Peyer's patch (tissue), 4 donors: Measurements from ENCODE around the gene TRMT1L. TPM values are rescaled to one million over a fixed set of nuclear protein-coding genes. Genes with fewer than 3 reads are reported as not detected.

Experiments
- DNase-seq, 3 donors: peaks; one replicate each; pipeline ENCODE4 v3.0.0-alpha.2; 2017 to 2019
- H3K27ac ChIP-seq, 4 donors: fragments of 200-600 bp; sonication (generic); one replicate each; pipeline ENCODE4 v1.5.1; 2016 to 2019
- H3K27me3 ChIP-seq, 2 donors: fragments of 200-600 bp; sonication (generic); one replicate each; pipeline ENCODE4 v1.5.1; 2019
- H3K36me3 ChIP-seq, 3 donors: fragments of 200-600 bp; sonication (generic); one replicate each; pipeline ENCODE4 v1.5.1; 2016 to 2019
- H3K4me1 ChIP-seq, 4 donors: fragments of 200-600 bp; sonication (generic); one replicate each; pipeline ENCODE4 v1.5.1; 2016 to 2019
- H3K4me3 ChIP-seq, 4 donors: fragments of 200-600 bp; sonication (generic); 1 replicate in 3 of 4; 2 replicates in 1 of 4; pipeline ENCODE4 v1.5.1; 2016 to 2019; ENCODE audit warnings: mild to moderate bottlenecking in 1 of 4
- H3K9me3 ChIP-seq, 4 donors: fragments of 200-600 bp; sonication (generic); one replicate each; pipeline ENCODE4 v1.5.1; 2016 to 2019; ENCODE audit warnings: mild to moderate bottlenecking in 1 of 4
- CTCF ChIP-seq, 6 experiments: fragments of 450-650 bp in 4 of 6; fragments of 200-600 bp in 2 of 6; sonication (generic) in 1 of 6; IDR thresholded peaks; one replicate each; pipeline ENCODE4 v1.5.1; 2017 to 2019; ENCODE audit warnings: antibody characterized with exemption in 6 of 6, mild to moderate bottlenecking in 3 of 6, moderate library complexity in 1 of 6
- POLR2A ChIP-seq, 2 donors: fragments of 450-650 bp; IDR thresholded peaks; one replicate each; pipeline ENCODE4 v1.5.1; 2017; ENCODE audit warnings: antibody characterized with exemption in 2 of 2, mild to moderate bottlenecking in 2 of 2, moderate library complexity in 2 of 2
- total RNA-seq, 4 donors: library from RNA; depleted of rRNA; stranded (reverse); fragments of >200 nt; gene quantifications; one replicate each; pipeline ENCODE4 v1.1.0, GENCODE V29; 2016

TRMT1L gene
- total RNA-seq, 4 donors from 2014 or later = 8.4 to 14.9 (median 13.7) TPM

GRCh38 chr1:185155600-185156287 is 1.0 kb downstream of the TRMT1L start:
- no peaks in the 10 kb centered on the region for H3K27me3 ChIP-seq
- H3K36me3 ChIP-seq = peaks cover 0 to 1% (median 0%) of the 10 kb centered on the region in 3 donors
- peak overlapping the region; percentile 76 to 96 (median 80) for H3K4me3 ChIP-seq
- no peaks in the 10 kb centered on the region for H3K9me3 ChIP-seq
- peak overlapping the region; percentile 96 to 100 (median 98) for H3K27ac ChIP-seq
- H3K4me1 ChIP-seq = peaks cover 0 to 26% (median 8%) of the 10 kb centered on the region in 4 donors
- DNase-seq = no peak
- TF ChIP-seq CTCF (IDR thresholded peaks at IDR 0.05) (no peak), POLR2A (IDR thresholded peaks at IDR 0.05) (no peak)

GRCh38 chr1:185154912-185155513 is 1.7 kb downstream of the TRMT1L start:
- H3K9me3 ChIP-seq = no peaks in the 10 kb centered on the region
- no peaks in the 10 kb centered on the region for H3K27me3 ChIP-seq
- TF ChIP-seq POLR2A (IDR thresholded peaks at IDR 0.05) (no peak), CTCF (IDR thresholded peaks at IDR 0.05) (no peak)
- no peak for DNase-seq
- H3K4me1 ChIP-seq = peaks cover 0 to 26% (median 8%) of the 10 kb centered on the region in 4 donors
- peak overlapping the region in 1 of 4 donors; percentile 98 for H3K27ac ChIP-seq
- peaks cover 0 to 8% (median 0%) of the 10 kb centered on the region in 3 donors for H3K36me3 ChIP-seq
- H3K4me3 ChIP-seq = peak overlapping the region in 2 of 4 donors; percentile 80

GRCh38 chr1:185152187-185152767 is 4.5 kb downstream of the TRMT1L start:
- Histone ChIP-seq H3K27me3 (no peaks in the 10 kb centered on the region), H3K9me3 (no peaks in the 10 kb centered on the region), H3K36me3 (peaks cover 0 to 34% (median 0%) of the 10 kb centered on the region in 3 donors), H3K4me1 (peaks cover 0 to 17% (median 8%) of the 10 kb centered on the region in 4 donors), H3K27ac (no peak overlapping the region), H3K4me3 (no peak overlapping the region)
- TF ChIP-seq POLR2A (IDR thresholded peaks at IDR 0.05) (no peak), CTCF (IDR thresholded peaks at IDR 0.05) (no peak)
- DNase-seq = no peak

GRCh38 chr1:185151215-185151614 is 5.5 kb downstream of the TRMT1L start:
- DNase-seq = no peak
- Histone ChIP-seq H3K4me3 (no peak overlapping the region), H3K9me3 (no peaks in the 10 kb centered on the region), H3K36me3 (peaks cover 0 to 43% (median 0%) of the 10 kb centered on the region in 3 donors), H3K27me3 (no peaks in the 10 kb centered on the region), H3K27ac (no peak overlapping the region), H3K4me1 (peaks cover 0 to 17% (median 8%) of the 10 kb centered on the region in 4 donors)
- TF ChIP-seq POLR2A (IDR thresholded peaks at IDR 0.05) (no peak), CTCF (IDR thresholded peaks at IDR 0.05) (no peak)

- no peak for TF ChIP-seq POLR2A (IDR thresholded peaks at IDR 0.05)
- H3K9me3 ChIP-seq = no peaks in the 10 kb centered on the region
- no peaks in the 10 kb centered on the region for H3K4me1 ChIP-seq
- no peak overlapping the region for H3K4me3 ChIP-seq
- no peak for DNase-seq
- H3K27ac ChIP-seq = no peak overlapping the region
- H3K27me3 ChIP-seq = no peaks in the 10 kb centered on the region
- H3K36me3 ChIP-seq = peaks cover 0 to 81% (median 0%) of the 10 kb centered on the region in 3 donors
Observed at GRCh38 chr1:185144233-185144632, 12.5 kb downstream of the TRMT1L start.

GRCh38 chr1:185139246-185139645 is 17.5 kb downstream of the TRMT1L start:
- no peaks in the 10 kb centered on the region for H3K27me3 ChIP-seq
- DNase-seq = no peak
- H3K36me3 ChIP-seq = peaks cover 0 to 63% (median 0%) of the 10 kb centered on the region in 3 donors
- H3K4me3 ChIP-seq = no peak overlapping the region
- no peaks in the 10 kb centered on the region for H3K9me3 ChIP-seq
- H3K4me1 ChIP-seq = no peaks in the 10 kb centered on the region
- no peak overlapping the region for H3K27ac ChIP-seq
- TF ChIP-seq POLR2A (IDR thresholded peaks at IDR 0.05) (no peak), CTCF (IDR thresholded peaks at IDR 0.05) (no peak)
